NCI-H2029 treated with DMSO at 0.1 percent for 48 hours (cell line): Measurements from ENCODE around the gene FSTL5.
A peak's percentile ranks its signal among the peaks of the same experiment; 100 is the strongest.
"Not testable (repeated sequence)": the region's sequence is repeated elsewhere in the genome, so short reads cannot be mapped to it uniquely, and the experiment has no call there.

Source experiments
- DNase-seq: peaks from one replicate; lab custom pipeline; 2025; lab: John Stamatoyannopoulos, UW

The FSTL5 gene

GRCh38 chr4:162163892-162164759, at the start of gene FSTL5:
Gene FSTL5, minus strand, starts transcription at chr4:162164000. Its CDS starts 52,604 bp downstream, at chr4:162111396.
- DNase-seq = peak; percentile 16

- DNase-seq = no peak
These were observed 45.9 kb upstream of the FSTL5 start for GRCh38 chr4:162209706-162210105.

- DNase-seq = not testable (repeated sequence)
These were observed 39.7 kb upstream of the FSTL5 start for GRCh38 chr4:162203478-162203877.

- no peak for DNase-seq
These were observed 37.9 kb upstream of the FSTL5 start for GRCh38 chr4:162201673-162202072.

- DNase-seq = no peak
These were observed 6.7 kb upstream of the FSTL5 start for GRCh38 chr4:162170509-162170908.

- DNase-seq = no peak
These were observed 1.2 kb upstream of the FSTL5 start for GRCh38 chr4:162164906-162165510.

- no peak for DNase-seq
These were observed 1.1 kb downstream of the FSTL5 start for GRCh38 chr4:162162672-162163071.

GRCh38 chr4:162157241-162157640, 6.6 kb downstream of the FSTL5 start:
- DNase-seq = no peak

GRCh38 chr4:162154862-162155540, 8.8 kb downstream of the FSTL5 start:
- DNase-seq = no peak

GRCh38 chr4:162151850-162152249, 11.9 kb downstream of the FSTL5 start:
- DNase-seq = no peak

- no peak for DNase-seq
These were observed 12.4 kb downstream of the FSTL5 start for GRCh38 chr4:162151386-162151785.

GRCh38 chr4:162149644-162150043, 14.2 kb downstream of the FSTL5 start:
- DNase-seq = no peak

- DNase-seq = no peak
These were observed 23.6 kb downstream of the FSTL5 start for GRCh38 chr4:162140051-162140683.

GRCh38 chr4:162139412-162139811, 24.4 kb downstream of the FSTL5 start:
- DNase-seq = no peak

GRCh38 chr4:162131256-162131655, 32.5 kb downstream of the FSTL5 start:
- DNase-seq = no peak

GRCh38 chr4:162126729-162127128, 37.1 kb downstream of the FSTL5 start:
- no peak for DNase-seq

GRCh38 chr4:162117051-162117450, 46.7 kb downstream of the FSTL5 start:
- no peak for DNase-seq

GRCh38 chr4:162116095-162116779, 47.6 kb downstream of the FSTL5 start:
- no peak for DNase-seq

- no peak for DNase-seq
These were observed 48.5 kb downstream of the FSTL5 start for GRCh38 chr4:162115333-162115732.

- no peak for DNase-seq
These were observed 52.7 kb downstream of the FSTL5 start for GRCh38 chr4:162111078-162111477.

GRCh38 chr4:162104459-162105124, 59.2 kb downstream of the FSTL5 start:
- DNase-seq = no peak
